Thoracic aorta (tissue), 2 donors: ENCODE data around the gene TRIM29. TPM values are rescaled to one million over a fixed set of nuclear protein-coding genes. Genes with fewer than 3 reads are reported as not detected.

ENCODE experiments used
- ATAC-seq: fragments of 150-250 bp; one replicate; pipeline ENCODE4 v1.8.0; 2017; ENCODE audit warnings: low read depth; ENCODE audit not compliant: insufficient number of reproducible peaks, low FRiP score
- DNase-seq: peaks from one replicate; pipeline ENCODE4 v3.0.0-alpha.2; 2020; ENCODE audit warnings: low spot score
- H3K27ac ChIP-seq, 2 donors: fragments of 200-600 bp; sonication (generic); 1 replicate in 1 of 2; 2 replicates in 1 of 2; pipeline ENCODE4 v1.5.1; 2016; ENCODE audit warnings: mild to moderate bottlenecking in 2 of 2, moderate library complexity in 2 of 2
- H3K27me3 ChIP-seq: fragments of 200-600 bp; sonication (generic); replicated peaks from 2 replicates; pipeline ENCODE4 v1.6.0; 2016; ENCODE audit warnings: mild to moderate bottlenecking; ENCODE audit not compliant: insufficient read depth
- H3K36me3 ChIP-seq: fragments of 200-600 bp; sonication (generic); one replicate; pipeline ENCODE4 v1.5.1; 2016
- H3K4me1 ChIP-seq, 2 donors: fragments of 200-600 bp; sonication (generic); 1 replicate in 1 of 2; 2 replicates in 1 of 2; pipeline versions ENCODE4 v1.5.1 to v1.6.0; 2016; ENCODE audit warnings: low read depth in 2 of 2, mild to moderate bottlenecking in 1 of 2; ENCODE audit not compliant: control insufficient read depth in 1 of 2
- H3K4me3 ChIP-seq: fragments of 200-600 bp; sonication (generic); 2 replicates; pipeline ENCODE4 v1.5.1; 2016; ENCODE audit warnings: mild to moderate bottlenecking
- H3K9me3 ChIP-seq: fragments of 200-600 bp; sonication (generic); 2 replicates; pipeline ENCODE4 v1.5.1; 2016
- total RNA-seq, 2 donors: library from RNA; depleted of rRNA; stranded (reverse); fragments of >200 nt; gene quantifications; one replicate each; pipeline versions ENCODE4 v1.1.0 to v1.2.3, GENCODE V29; 2016
- TF ChIP-seq, protein P1 (sequence below): fragments of 200-600 bp; sonication (generic); IDR thresholded peaks from one replicate; pipeline ENCODE4 v1.5.1; 2019; ENCODE audit warnings: antibody characterized with exemption

Gene TRIM29
- total RNA-seq, 2 donors from 2014 or later: 0.49 to 2.7 TPM

DNA sequence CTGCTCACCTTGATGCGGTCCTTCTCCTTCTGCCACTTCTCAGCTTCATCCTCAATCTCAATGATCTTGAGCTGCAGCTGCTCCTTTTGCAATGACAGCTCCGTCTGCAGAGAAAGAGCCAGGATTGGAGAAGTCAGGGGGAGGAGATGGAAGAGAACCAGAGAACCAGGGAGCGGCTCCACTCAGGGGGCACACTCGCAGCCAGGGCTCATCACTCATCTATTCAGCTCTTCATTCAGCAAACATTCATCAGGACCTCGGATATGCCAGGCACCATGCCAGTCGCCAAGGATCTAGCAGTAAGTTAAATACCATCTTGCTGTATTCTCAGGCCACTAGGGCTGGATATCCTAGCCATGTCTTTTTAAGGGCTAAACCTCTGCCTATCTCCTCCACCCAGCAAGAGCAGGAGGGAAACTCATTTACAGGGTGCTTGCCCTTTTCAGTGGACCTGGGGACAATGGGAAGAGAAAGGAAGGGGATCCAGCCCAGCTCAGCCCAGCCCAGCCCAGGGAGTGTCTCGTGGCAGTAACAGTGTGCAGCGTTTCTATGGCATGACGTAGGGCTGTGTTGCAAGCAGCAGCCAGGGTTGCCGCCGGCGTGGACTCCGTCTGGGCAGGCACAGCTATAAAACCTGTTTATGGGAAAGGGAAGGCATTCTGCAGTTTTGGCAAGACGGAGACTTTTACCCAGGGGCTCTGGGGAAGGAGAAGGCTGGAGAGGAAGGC lies 9.4 kb downstream of the TRIM29 start:
- H3K27me3 ChIP-seq: no peaks in the 10 kb centered on the region
- no peak overlapping the region for H3K27ac ChIP-seq
- no peaks in the 10 kb centered on the region for H3K36me3 ChIP-seq
- TF ChIP-seq, protein P1, sequence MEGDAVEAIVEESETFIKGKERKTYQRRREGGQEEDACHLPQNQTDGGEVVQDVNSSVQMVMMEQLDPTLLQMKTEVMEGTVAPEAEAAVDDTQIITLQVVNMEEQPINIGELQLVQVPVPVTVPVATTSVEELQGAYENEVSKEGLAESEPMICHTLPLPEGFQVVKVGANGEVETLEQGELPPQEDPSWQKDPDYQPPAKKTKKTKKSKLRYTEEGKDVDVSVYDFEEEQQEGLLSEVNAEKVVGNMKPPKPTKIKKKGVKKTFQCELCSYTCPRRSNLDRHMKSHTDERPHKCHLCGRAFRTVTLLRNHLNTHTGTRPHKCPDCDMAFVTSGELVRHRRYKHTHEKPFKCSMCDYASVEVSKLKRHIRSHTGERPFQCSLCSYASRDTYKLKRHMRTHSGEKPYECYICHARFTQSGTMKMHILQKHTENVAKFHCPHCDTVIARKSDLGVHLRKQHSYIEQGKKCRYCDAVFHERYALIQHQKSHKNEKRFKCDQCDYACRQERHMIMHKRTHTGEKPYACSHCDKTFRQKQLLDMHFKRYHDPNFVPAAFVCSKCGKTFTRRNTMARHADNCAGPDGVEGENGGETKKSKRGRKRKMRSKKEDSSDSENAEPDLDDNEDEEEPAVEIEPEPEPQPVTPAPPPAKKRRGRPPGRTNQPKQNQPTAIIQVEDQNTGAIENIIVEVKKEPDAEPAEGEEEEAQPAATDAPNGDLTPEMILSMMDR: no peak
- ATAC-seq (no peak), DNase-seq (no peak)
- H3K9me3 ChIP-seq: no peaks in the 10 kb centered on the region
- no peak overlapping the region for H3K4me3 ChIP-seq
- no peaks in the 10 kb centered on the region for H3K4me1 ChIP-seq

DNA sequence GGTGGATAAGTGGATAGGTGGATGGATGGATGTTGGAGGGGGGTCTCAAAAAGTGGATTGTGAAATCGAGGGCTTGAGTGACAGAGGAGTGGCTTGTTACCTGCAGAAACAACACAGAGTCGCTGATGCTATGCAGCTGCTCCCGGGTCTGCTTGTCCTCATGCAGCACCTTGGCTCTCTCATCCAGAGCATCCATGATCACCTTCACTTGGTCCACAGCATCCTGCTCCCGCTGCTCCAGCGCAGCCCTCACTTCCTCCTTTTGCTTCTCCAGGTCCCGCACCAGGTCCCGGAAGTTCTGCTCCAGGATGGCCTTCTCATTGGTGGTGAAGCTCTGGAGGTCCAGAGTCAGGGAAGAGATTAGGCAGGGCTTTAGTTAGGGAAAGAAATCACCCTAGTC lies 10.7 kb downstream of the TRIM29 start:
- Histone ChIP-seq H3K27ac (no peak overlapping the region), H3K4me1 (no peaks in the 10 kb centered on the region), H3K4me3 (no peak overlapping the region), H3K36me3 (no peaks in the 10 kb centered on the region), H3K9me3 (no peaks in the 10 kb centered on the region), H3K27me3 (no peaks in the 10 kb centered on the region)
- DNase-seq (no peak), ATAC-seq (no peak)
- TF ChIP-seq, protein P1: no peak

DNA sequence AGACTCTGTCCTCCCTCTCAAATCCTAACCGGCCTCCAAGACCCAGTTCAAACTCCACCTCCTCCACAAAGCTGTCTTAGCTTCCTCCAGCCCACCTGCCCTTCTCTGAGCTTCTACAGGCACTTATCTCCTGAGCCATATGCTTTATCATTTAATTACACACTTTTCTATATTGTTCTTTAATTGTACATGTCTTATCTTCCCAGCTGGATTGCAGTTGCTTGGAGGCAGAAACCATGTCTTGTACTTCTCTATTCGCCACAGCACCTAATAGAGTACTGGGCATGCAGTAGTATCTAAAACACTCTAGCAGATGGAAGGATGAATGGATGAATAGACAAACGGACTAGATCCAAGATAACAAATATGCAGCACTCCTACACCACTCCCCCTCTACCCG lies 11.3 kb downstream of the TRIM29 start:
- Histone ChIP-seq H3K4me1 (no peaks in the 10 kb centered on the region), H3K9me3 (no peaks in the 10 kb centered on the region), H3K27ac (no peak overlapping the region), H3K27me3 (no peaks in the 10 kb centered on the region), H3K36me3 (no peaks in the 10 kb centered on the region), H3K4me3 (no peak overlapping the region)
- DNase-seq (no peak), ATAC-seq (no peak)
- TF ChIP-seq, protein P1: no peak

DNA sequence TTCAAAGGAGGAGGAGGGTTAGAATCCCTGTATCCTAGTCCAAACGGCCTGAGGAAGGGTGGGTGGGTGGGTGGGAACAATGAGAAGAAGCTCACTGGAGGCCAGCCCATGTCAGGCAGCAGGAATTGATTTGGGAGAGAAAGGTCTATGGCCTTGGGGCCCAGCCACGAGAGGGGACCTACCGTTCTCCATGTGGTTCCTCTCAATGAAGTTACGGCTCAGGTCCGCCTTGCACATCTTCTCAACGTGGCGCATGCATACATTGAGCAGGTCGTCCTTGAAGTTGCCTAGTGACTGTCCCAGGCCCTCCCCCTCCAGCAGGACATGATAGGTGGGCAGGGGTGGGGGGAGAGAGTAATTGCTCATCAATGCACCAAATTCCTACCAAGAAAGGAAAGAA lies 12.4 kb downstream of the TRIM29 start:
- no peaks in the 10 kb centered on the region for H3K36me3 ChIP-seq
- ATAC-seq: no peak
- TF ChIP-seq, protein P1: no peak
- no peaks in the 10 kb centered on the region for H3K9me3 ChIP-seq
- DNase-seq: no peak
- no peaks in the 10 kb centered on the region for H3K27me3 ChIP-seq
- no peak overlapping the region for H3K27ac ChIP-seq
- no peak overlapping the region for H3K4me3 ChIP-seq
- H3K4me1 ChIP-seq: no peaks in the 10 kb centered on the region

DNA sequence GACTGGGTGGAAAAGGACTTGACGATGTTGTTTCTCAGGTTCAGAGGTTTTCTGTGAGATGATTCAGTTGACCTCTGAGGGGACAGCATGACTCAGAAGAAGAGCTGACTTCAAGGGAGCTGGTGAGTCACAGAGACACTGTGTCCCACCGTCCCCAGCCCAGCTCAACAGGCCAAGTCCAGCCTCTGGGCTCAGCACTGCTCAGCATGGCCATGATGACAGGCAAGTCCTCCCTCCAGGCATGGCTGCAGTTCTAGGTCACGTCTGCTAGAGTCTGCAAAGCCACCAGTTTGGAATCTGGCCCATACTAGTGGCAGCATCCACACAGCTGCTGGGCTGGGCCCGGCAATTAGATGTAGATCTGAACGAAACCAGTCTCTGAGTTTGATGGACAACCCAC lies 12.9 kb downstream of the TRIM29 start:
- TF ChIP-seq, protein P1: no peak
- ATAC-seq (no peak), DNase-seq (no peak)
- Histone ChIP-seq H3K4me3 (no peak overlapping the region), H3K9me3 (no peaks in the 10 kb centered on the region), H3K27me3 (no peaks in the 10 kb centered on the region), H3K4me1 (no peaks in the 10 kb centered on the region), H3K36me3 (no peaks in the 10 kb centered on the region), H3K27ac (no peak overlapping the region)
